Gastrocnemius medialis (tissue), 4 donors: ENCODE measurements around the gene MAP3K19.

Source experiments
- CTCF ChIP-seq, 5 experiments: fragments of 450-650 bp in 3 of 5; fragments of 200-600 bp in 2 of 5; sonication (generic) in 2 of 5; IDR thresholded peaks in 4 of 5; conservative IDR thresholded peaks in 1 of 5; 1 replicate in 4 of 5; 2 replicates in 1 of 5; pipeline ENCODE4 v1.5.1; 2016 to 2019; ENCODE audit warnings: antibody characterized with exemption in 5 of 5, mild to moderate bottlenecking in 3 of 5, moderate library complexity in 3 of 5
- POLR2A ChIP-seq, 2 donors: fragments of 450-650 bp; IDR thresholded peaks; one replicate each; pipeline ENCODE4 v1.6.1; 2017; ENCODE audit warnings: antibody characterized with exemption in 2 of 2, mild to moderate bottlenecking in 2 of 2, moderate library complexity in 2 of 2

- TF ChIP-seq POLR2A (IDR thresholded peaks at IDR 0.05) (no peak), CTCF (IDR thresholded peaks at IDR 0.05 in 4 of 5, conservative IDR thresholded peaks at IDR 0.05 in 1 of 5) (no peak)
These were observed 122.3 kb downstream of the MAP3K19 start for GRCh38 chr2:134924912-134925311.
